Measurements from ENCODE around the gene TOP2A. TPM values are rescaled to one million over a fixed set of nuclear protein-coding genes. Genes with fewer than 3 reads are reported as not detected.

Gene TOP2A
- total RNA-seq, 2 donors from 2014 or later, result 0.81 to 8.5 TPM

- no peaks in the 10 kb centered on the region for H3K36me3 ChIP-seq
- ATAC-seq (ENCODE audit: insufficient number of reproducible peaks, low FRiP score, low read depth) (no peak), DNase-seq (ENCODE audit: low spot score) (no peak)
Observed at GRCh38 chr17:40442392-40443195, 24.9 kb upstream of the TOP2A start.

GRCh38 chr17:40440166-40440565 is 22.5 kb upstream of the TOP2A start:
- ATAC-seq (ENCODE audit: insufficient number of reproducible peaks, low FRiP score, low read depth), result no peak
- Histone ChIP-seq H3K36me3 (no peaks in the 10 kb centered on the region), H3K27ac (no peak overlapping the region), H3K9me3 (no peaks in the 10 kb centered on the region), H3K4me3 (no peak overlapping the region), H3K4me1 (ENCODE audit: control insufficient read depth in 1 of 2, low read depth in 2 of 2) (peaks cover 9 to 34% of the 10 kb centered on the region in 2 donors), H3K27me3 (replicated peaks; ENCODE audit: insufficient read depth) (no peaks in the 10 kb centered on the region)
- TF ChIP-seq CTCF (IDR thresholded peaks at IDR 0.05), result no peak
- no peak for DNase-seq (ENCODE audit: low spot score)

More at GRCh38 chr17:40442392-40443195, 24.9 kb upstream of the TOP2A start:
- Histone ChIP-seq H3K4me3 (peak overlapping the region; percentile 83), H3K27ac (peak overlapping the region; percentile 78 to 83), H3K27me3 (replicated peaks; ENCODE audit: insufficient read depth) (no peaks in the 10 kb centered on the region), H3K9me3 (no peaks in the 10 kb centered on the region), H3K4me1 (ENCODE audit: control insufficient read depth in 1 of 2, low read depth in 2 of 2) (peaks cover 19 to 49% of the 10 kb centered on the region in 2 donors)
- no peak for TF ChIP-seq CTCF (IDR thresholded peaks at IDR 0.05)

- Histone ChIP-seq H3K36me3 (no peaks in the 10 kb centered on the region), H3K27me3 (replicated peaks; ENCODE audit: insufficient read depth) (no peaks in the 10 kb centered on the region), H3K4me3 (no peak overlapping the region), H3K27ac (no peak overlapping the region), H3K9me3 (no peaks in the 10 kb centered on the region), H3K4me1 (ENCODE audit: control insufficient read depth in 1 of 2, low read depth in 2 of 2) (peaks cover 0 to 20% of the 10 kb centered on the region in 2 donors)
- DNase-seq (ENCODE audit: low spot score), result no peak
- no peak for TF ChIP-seq CTCF (IDR thresholded peaks at IDR 0.05)
- ATAC-seq (ENCODE audit: insufficient number of reproducible peaks, low FRiP score, low read depth), result no peak
Observed at GRCh38 chr17:40437095-40437732, 19.5 kb upstream of the TOP2A start.

- ATAC-seq (ENCODE audit: insufficient number of reproducible peaks, low FRiP score, low read depth) (no peak), DNase-seq (ENCODE audit: low spot score) (no peak)
- no peaks in the 10 kb centered on the region for H3K36me3 ChIP-seq
- H3K27me3 ChIP-seq (replicated peaks; ENCODE audit: insufficient read depth), result no peaks in the 10 kb centered on the region
- H3K27ac ChIP-seq, result no peak overlapping the region
- no peaks in the 10 kb centered on the region for H3K9me3 ChIP-seq
- no peak overlapping the region for H3K4me3 ChIP-seq
- no peak for TF ChIP-seq CTCF (IDR thresholded peaks at IDR 0.05)
- peaks cover 0 to 18% of the 10 kb centered on the region in 2 donors for H3K4me1 ChIP-seq (ENCODE audit: control insufficient read depth in 1 of 2, low read depth in 2 of 2)
Observed at GRCh38 chr17:40436636-40437035, 18.9 kb upstream of the TOP2A start.

All from thoracic aorta (tissue), 2 donors.